HepG2 (cell line): ENCODE results near the gene SPAM1. TPM values are rescaled to one million over a fixed set of nuclear protein-coding genes. Genes with fewer than 3 reads are reported as not detected.

Source experiments
- ATAC-seq: fragments of 200-7000 bp; cut with Tn5 transposase; 3 replicates; pipeline ENCODE4 v1.9.1; 2020; ENCODE audit warnings: mild to moderate bottlenecking, moderate library complexity
- BruUV-seq: library from RNA; stranded (reverse); fragments of 400-500 nt; replicated peaks from 2 replicates; lab custom pipeline; 2021; lab: Mats Ljungman, UMichigan
- CTCF ChIA-PET: fragments of 300-600 bp; formaldehyde crosslinking; extraction: SDS; loops from one replicate; lab custom pipeline; 2021; ENCODE audit warnings: low total read pairs, inconsistent platforms, low intra/inter-chr PET ratio; lab: Yijun Ruan, JAX
- POLR2A ChIA-PET: fragments of 350-600 bp; sonication (Branson Sonifier 250); formaldehyde crosslinking; loops from one replicate; lab custom pipeline; 2020; ENCODE audit warnings: antibody characterized with exemption, inconsistent platforms; lab: Yijun Ruan, JAX
- DNase-seq: peaks from one replicate; pipeline ENCODE4 v3.0.0-alpha.2; 2015; ENCODE audit warnings: low spot score
- FAIRE-seq: peaks from 3 replicates; lab custom pipeline; 2011; peaks lifted over from hg19 to GRCh38; lab: Jason Lieb, UNC
- H2AFZ ChIP-seq: one replicate; pipeline ENCODE4 v1.6.1; 2011; ENCODE audit warnings: low read length, inconsistent platforms
- H3K27ac ChIP-seq: fragments of 300-600 bp; 3 replicates; pipeline ENCODE4 v1.8.0; 2011; ENCODE audit warnings: mixed run types, mild to moderate bottlenecking, mixed read lengths, low read length, inconsistent platforms; ENCODE audit not compliant: insufficient read depth; ENCODE audit errors: extremely low read length
- H3K27me3 ChIP-seq, 2 experiments: fragments of 200-600 bp in 1 of 2; 2 replicates in 1 of 2; 3 replicates in 1 of 2; pipeline versions ENCODE4 v1.6.0 to v1.8.0; 2011; ENCODE audit warnings: low read length in 2 of 2, mild to moderate bottlenecking in 2 of 2, moderate library complexity in 2 of 2, inconsistent platforms in 1 of 2; ENCODE audit not compliant: insufficient read depth in 2 of 2, control insufficient read depth in 1 of 2
- H3K36me3 ChIP-seq, 2 experiments: fragments of 200-600 bp in 1 of 2; replicated peaks in 1 of 2; 2 replicates in 1 of 2; 3 replicates in 1 of 2; pipeline versions ENCODE4 v1.5.1 to v1.8.0; 2011; ENCODE audit warnings: low read length in 2 of 2, inconsistent platforms in 1 of 2; ENCODE audit not compliant: insufficient read depth in 2 of 2, control insufficient read depth in 1 of 2
- H3K4me1 ChIP-seq: 2 replicates; pipeline ENCODE4 v1.5.1; 2012; ENCODE audit warnings: low read length, inconsistent platforms; ENCODE audit not compliant: insufficient read depth
- H3K4me2 ChIP-seq: 2 replicates; pipeline ENCODE4 v1.6.0; 2011; ENCODE audit warnings: low read depth, low read length, inconsistent platforms
- H3K4me3 ChIP-seq, 3 experiments: fragments of 200-600 bp in 1 of 3; sonication (generic), shearing (Covaris generic) in 1 of 3; replicated peaks in 1 of 3; 2 replicates each; pipeline ENCODE4 v1.5.1; 2011 to 2016; ENCODE audit warnings: low read length in 3 of 3, inconsistent platforms in 2 of 3, low read depth in 2 of 3, mild to moderate bottlenecking in 2 of 3, control low read depth in 1 of 3, mixed read lengths in 1 of 3; ENCODE audit not compliant: insufficient read depth in 1 of 3
- H3K79me2 ChIP-seq: one replicate; pipeline ENCODE4 v1.6.1; 2011; ENCODE audit warnings: low read length, inconsistent platforms; ENCODE audit not compliant: insufficient read depth
- H3K9ac ChIP-seq: 2 replicates; pipeline ENCODE4 v1.6.0; 2011; ENCODE audit warnings: mild to moderate bottlenecking, low read depth, low read length, inconsistent platforms; ENCODE audit not compliant: insufficient read depth
- H3K9me3 ChIP-seq: 2 replicates; pipeline ENCODE4 v1.5.1; 2012; ENCODE audit warnings: mild to moderate bottlenecking, low read length
- H4K20me1 ChIP-seq: 2 replicates; pipeline ENCODE4 v1.6.0; 2011; ENCODE audit warnings: inconsistent platforms, mild to moderate bottlenecking, low read length, moderate library complexity; ENCODE audit not compliant: insufficient read depth
- ATF4 ChIP-seq, 2 experiments: fragments of 450-650 bp in 1 of 2; sonication (generic) in 1 of 2; formaldehyde crosslinking; IDR thresholded peaks; 2 replicates each; pipeline versions ENCODE4 v1.5.0 to v1.8.0; 2020 to 2022; ENCODE audit warnings: mild to moderate bottlenecking in 1 of 2, missing genetic modification reagents in 1 of 2
- EHMT2 ChIP-seq: fragments of 200-600 bp; sonication (generic); IDR thresholded peaks from 2 replicates; pipeline ENCODE4 v1.7.0; 2017; ENCODE audit warnings: antibody characterized with exemption, low read depth, low read length, borderline replicate concordance
- ERF ChIP-seq: IDR thresholded peaks from 2 replicates; pipeline ENCODE4 v1.6.1; 2018; ENCODE audit warnings: missing biosample characterization, missing genetic modification reagents
- KDM5B ChIP-seq: sonication (generic); formaldehyde crosslinking; IDR thresholded peaks from 2 replicates; pipeline ENCODE4 v1.4.0; 2020; ENCODE audit warnings: missing genetic modification reagents, mild to moderate bottlenecking, borderline replicate concordance
- RORA ChIP-seq: sonication (generic); formaldehyde crosslinking; IDR thresholded peaks from 2 replicates; pipeline ENCODE4 v1.5.0; 2020; ENCODE audit warnings: mild to moderate bottlenecking, missing genetic modification reagents, moderate library complexity
- TAF1 ChIP-seq: sonication (generic); formaldehyde crosslinking; IDR thresholded peaks from 2 replicates; pipeline ENCODE4 v1.4.0; 2020; ENCODE audit warnings: missing genetic modification reagents
- ZNF30 ChIP-seq: sonication (generic); formaldehyde crosslinking; IDR thresholded peaks from 2 replicates; pipeline ENCODE4 v1.5.0; 2020; ENCODE audit warnings: mild to moderate bottlenecking, missing genetic modification reagents
- ZNF580 ChIP-seq: IDR thresholded peaks from 2 replicates; pipeline ENCODE4 v1.6.1; 2016; ENCODE audit warnings: low read depth, borderline replicate concordance
- ZNF746 ChIP-seq: sonication (generic); formaldehyde crosslinking; IDR thresholded peaks from 2 replicates; pipeline ENCODE4 v1.8.0; 2022; ENCODE audit warnings: mild to moderate bottlenecking, missing genetic modification reagents
- WGBS: methylation state at CpG from one replicate; pipeline ENCODE4 v1.1.6; 2017; ENCODE audit warnings: low lambda C conversion rate; 5-methylcytosine and 5-hydroxymethylcytosine counted together
- in situ Hi-C: cut with HindIII; loops from 2 replicates; pipeline ENCODE4 v1.10.0; 2017; ENCODE audit warnings: low pct_unique_long_range_greater_than_20kb; ENCODE audit not compliant: extremely low pct_ligation_motif_present
- intact Hi-C: fragments of 100-400 bp; cut with micrococcal nuclease; formaldehyde crosslinking; loops from one replicate; pipeline ENCODE4 v1.10.0; 2022; ENCODE audit not compliant: unreplicated experiment
- polyA plus RNA-seq, 8 experiments: library from polyadenylated mRNA; depleted of rRNA in 3 of 8; stranded (reverse) in 7 of 8; unstranded in 1 of 8; fragments of >200 nt; fragmentation: Illumina TruSeq in 4 of 8; extraction: Trizol in 4 of 8; gene quantifications; 2 replicates each; pipeline versions ENCODE4 v1.2.1 to v1.2.3, GENCODE V29; 2011 to 2016; ENCODE audit warnings: low read depth in 4 of 8, missing spikeins in 1 of 8, mixed read lengths in 1 of 8; ENCODE audit not compliant: insufficient read depth in 1 of 8
- total RNA-seq, 5 experiments: library from RNA; depleted of rRNA; stranded (reverse); fragments of >200 nt; fragmentation: Illumina TruSeq; extraction: Trizol; gene quantifications; 2 replicates each; pipeline ENCODE4 v1.2.3, GENCODE V29; 2016; ENCODE audit warnings: low read depth in 1 of 5

The SPAM1 gene
- total and polyA plus RNA-seq, 2 of the 13 experiments (the other 11 are each of a cell fraction or from before 2014, with no cell fraction given): not detected

GRCh38 chr7:123992913-123993518 lies 68.0 kb downstream of the SPAM1 start:
- Histone ChIP-seq H3K27me3 (no peaks in the 10 kb centered on the region; a peak in 1 of 5 replicates), H3K4me1 (no peaks in the 10 kb centered on the region), H3K9me3 (no peaks in the 10 kb centered on the region), H2AFZ (no peak overlapping the region), H3K79me2 (no peaks in the 10 kb centered on the region), H3K36me3 (no peaks in the 10 kb centered on the region), H4K20me1 (no peaks in the 10 kb centered on the region), H3K4me3 (no peak overlapping the region), H3K9ac (no peak overlapping the region), H3K27ac (no peak overlapping the region), H3K4me2 (no peak overlapping the region)
- TF ChIP-seq ZNF746 (CRISPR knock-in tag) (no peak), KDM5B (CRISPR knock-in tag) (no peak), ZNF580 (CRISPR knock-in tag) (no peak), EHMT2 (no peak), ZNF30 (CRISPR knock-in tag) (no peak), TAF1 (CRISPR knock-in tag) (no peak), RORA (CRISPR knock-in tag) (no peak), ATF4 (CRISPR knock-in tag; IDR thresholded peaks at IDR 0.05) (no peak), ERF (no peak)
- POLR2A ChIA-PET: no interaction called here
- FAIRE-seq: no peak
- BruUV-seq: no TSS peak
- 41% methylated on average over 2 of the region's 2 CpGs for WGBS
- intact Hi-C loops (no loop called here), in situ Hi-C loops (no loop called here)
- no peak for ATAC-seq
- CTCF ChIA-PET: no interaction called here
- no peak for DNase-seq
